ENCODE data around the gene DPY30.

DNA sequence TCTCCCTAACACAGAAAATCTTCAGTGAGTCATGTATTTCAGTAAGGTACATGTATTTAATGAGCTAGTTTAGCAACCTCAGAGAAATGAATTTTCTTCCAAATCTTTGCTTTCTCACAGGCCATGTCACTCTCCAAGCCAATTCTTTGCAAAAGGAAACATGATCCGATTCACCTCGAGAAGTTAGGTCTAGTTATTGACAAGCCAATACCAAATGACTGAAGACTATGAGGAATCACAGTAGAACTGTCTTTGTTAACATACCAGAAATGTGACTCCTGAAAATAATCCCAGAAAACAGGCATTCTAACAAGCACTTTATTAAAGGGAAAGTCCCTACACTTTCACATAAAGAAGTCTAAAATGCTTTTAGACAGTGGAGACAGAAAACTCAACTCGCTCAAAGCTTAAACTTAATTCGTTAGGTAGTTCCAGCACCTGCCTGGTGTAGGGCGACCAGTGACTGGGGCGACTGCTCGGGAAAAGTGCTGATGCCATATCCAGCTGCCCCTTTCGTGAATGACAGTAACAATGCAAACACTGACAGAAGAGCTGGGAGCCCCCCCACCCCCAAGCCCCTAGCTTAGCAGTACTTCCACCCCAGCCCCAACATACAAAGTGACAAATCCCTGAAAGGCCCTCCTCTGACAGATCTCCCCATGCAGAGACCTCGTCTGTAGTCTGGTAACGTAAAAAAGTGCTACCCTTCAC is 30.6 kb downstream of the DPY30 start:
- TF ChIP-seq POLR2A (IDR thresholded peaks at IDR 0.05; ENCODE audit: low read depth, low read length) (no peak), POLR2AphosphoS5 (IDR thresholded peaks at IDR 0.05; ENCODE audit: low read depth, low read length) (no peak), PAX5 (IDR thresholded peaks at IDR 0.05; ENCODE audit: insufficient read depth, low read length, severe bottlenecking) (no peak), SPI1 (IDR thresholded peaks at IDR 0.05; ENCODE audit: low read depth, low read length) (no peak), TAF1 (IDR thresholded peaks at IDR 0.05; ENCODE audit: low read depth, low read length) (no peak), POU2F2 (IDR thresholded peaks at IDR 0.05; ENCODE audit: low read depth, low read length) (no peak)

Data from GM12891 (cell line).